HUES6 (cell line): ENCODE data around the gene SLC16A10.

Experiments
- H3K27ac ChIP-seq: 2 replicates; pipeline ENCODE4 v1.7.0; 2013; ENCODE audit warnings: low read depth, mild to moderate bottlenecking, low read length, inconsistent platforms
- H3K27me3 ChIP-seq: 2 replicates; pipeline ENCODE4 v1.6.1; 2013; ENCODE audit warnings: low read length; ENCODE audit not compliant: control insufficient read depth, insufficient read depth
- H3K36me3 ChIP-seq: 2 replicates; pipeline ENCODE4 v1.6.1; 2013; ENCODE audit warnings: low read length; ENCODE audit not compliant: control insufficient read depth, insufficient read depth
- H3K4me1 ChIP-seq: 2 replicates; pipeline ENCODE4 v1.6.1; 2013; ENCODE audit warnings: low read length; ENCODE audit not compliant: control insufficient read depth, insufficient read depth
- H3K4me3 ChIP-seq: 2 replicates; pipeline ENCODE4 v1.5.1; 2013; ENCODE audit warnings: low read depth, low read length
- H3K9ac ChIP-seq: one replicate; pipeline ENCODE4 v1.6.1; 2013; ENCODE audit warnings: mild to moderate bottlenecking, low read length
- H3K9me3 ChIP-seq: 2 replicates; pipeline ENCODE4 v1.6.1; 2013; ENCODE audit warnings: low read depth, low read length; ENCODE audit not compliant: control insufficient read depth, insufficient read depth

The SLC16A10 gene

GRCh38 chr6:111263837-111264236 lies 176.5 kb downstream of the SLC16A10 start:
- peaks cover 3% of the 10 kb centered on the region; the same call in 1 of the 2 replicates for H3K4me1 ChIP-seq

GRCh38 chr6:111265842-111266241 lies 178.5 kb downstream of the SLC16A10 start:
- no peak overlapping the region for H3K4me3 ChIP-seq
- H3K36me3 ChIP-seq, result peaks cover 47% of the 10 kb centered on the region

More at GRCh38 chr6:111263837-111264236, 176.5 kb downstream of the SLC16A10 start:
- Histone ChIP-seq H3K9me3 (no peaks in the 10 kb centered on the region), H3K27me3 (no peaks in the 10 kb centered on the region), H3K4me3 (no peak overlapping the region), H3K36me3 (peaks cover 37% of the 10 kb centered on the region), H3K9ac (no peak overlapping the region), H3K27ac (no peak overlapping the region)

GRCh38 chr6:111266276-111266675 lies 179.0 kb downstream of the SLC16A10 start:
- Histone ChIP-seq H3K36me3 (peaks cover 47% of the 10 kb centered on the region), H3K4me3 (no peak overlapping the region), H3K27me3 (no peaks in the 10 kb centered on the region), H3K27ac (no peak overlapping the region), H3K9ac (no peak overlapping the region), H3K9me3 (no peaks in the 10 kb centered on the region), H3K4me1 (no peaks in the 10 kb centered on the region)

More at GRCh38 chr6:111265842-111266241, 178.5 kb downstream of the SLC16A10 start:
- H3K27ac ChIP-seq, result no peak overlapping the region
- H3K9ac ChIP-seq, result no peak overlapping the region
- no peaks in the 10 kb centered on the region for H3K4me1 ChIP-seq
- no peaks in the 10 kb centered on the region for H3K9me3 ChIP-seq
- H3K27me3 ChIP-seq, result no peaks in the 10 kb centered on the region

- Histone ChIP-seq H3K4me3 (no peak overlapping the region), H3K27ac (no peak overlapping the region), H3K9ac (no peak overlapping the region), H3K36me3 (peaks cover 47% of the 10 kb centered on the region), H3K9me3 (no peaks in the 10 kb centered on the region), H3K27me3 (no peaks in the 10 kb centered on the region), H3K4me1 (no peaks in the 10 kb centered on the region)
Measured at GRCh38 chr6:111267764-111268333, 180.5 kb downstream of the SLC16A10 start.

- Histone ChIP-seq H3K9me3 (no peaks in the 10 kb centered on the region), H3K4me1 (no peaks in the 10 kb centered on the region), H3K9ac (no peak overlapping the region), H3K4me3 (no peak overlapping the region), H3K36me3 (peaks cover 41% of the 10 kb centered on the region), H3K27ac (no peak overlapping the region), H3K27me3 (no peaks in the 10 kb centered on the region)
Measured at GRCh38 chr6:111269401-111269970, 182.2 kb downstream of the SLC16A10 start.

- Histone ChIP-seq H3K36me3 (peaks cover 44% of the 10 kb centered on the region), H3K27ac (no peak overlapping the region), H3K4me3 (no peak overlapping the region), H3K9ac (no peak overlapping the region), H3K4me1 (no peaks in the 10 kb centered on the region), H3K9me3 (peaks cover 2% of the 10 kb centered on the region; the same call in 1 of the 2 replicates), H3K27me3 (no peaks in the 10 kb centered on the region)
Measured at GRCh38 chr6:111270121-111270520, 182.8 kb downstream of the SLC16A10 start.

GRCh38 chr6:111274593-111275217 lies 187.4 kb downstream of the SLC16A10 start:
- Histone ChIP-seq H3K27me3 (no peaks in the 10 kb centered on the region), H3K4me3 (no peak overlapping the region), H3K9ac (no peak overlapping the region), H3K36me3 (peaks cover 53% of the 10 kb centered on the region), H3K27ac (no peak overlapping the region), H3K9me3 (peaks cover 8% of the 10 kb centered on the region; the same call in 1 of the 2 replicates), H3K4me1 (no peaks in the 10 kb centered on the region)

- no peak overlapping the region for H3K27ac ChIP-seq
- no peaks in the 10 kb centered on the region for H3K27me3 ChIP-seq
- H3K9me3 ChIP-seq, result peaks cover 8% of the 10 kb centered on the region; the same call in 1 of the 2 replicates
- no peak overlapping the region for H3K9ac ChIP-seq
- H3K36me3 ChIP-seq, result peaks cover 59% of the 10 kb centered on the region
- no peaks in the 10 kb centered on the region for H3K4me1 ChIP-seq
- no peak overlapping the region for H3K4me3 ChIP-seq
Measured at GRCh38 chr6:111276335-111276734, 189.0 kb downstream of the SLC16A10 start.

- Histone ChIP-seq H3K9me3 (peaks cover 9% of the 10 kb centered on the region; the same call in 1 of the 2 replicates), H3K4me3 (no peak overlapping the region), H3K27ac (no peak overlapping the region)
Measured at GRCh38 chr6:111276736-111277135, 189.4 kb downstream of the SLC16A10 start.

GRCh38 chr6:111277819-111278218 lies 190.5 kb downstream of the SLC16A10 start:
- Histone ChIP-seq H3K27me3 (no peaks in the 10 kb centered on the region), H3K4me1 (no peaks in the 10 kb centered on the region), H3K9me3 (peaks cover 18% of the 10 kb centered on the region), H3K36me3 (peaks cover 62% of the 10 kb centered on the region), H3K9ac (no peak overlapping the region), H3K4me3 (no peak overlapping the region), H3K27ac (no peak overlapping the region)

More at GRCh38 chr6:111276736-111277135, 189.4 kb downstream of the SLC16A10 start:
- peaks cover 59% of the 10 kb centered on the region for H3K36me3 ChIP-seq
- H3K27me3 ChIP-seq, result no peaks in the 10 kb centered on the region
- H3K9ac ChIP-seq, result no peak overlapping the region
- no peaks in the 10 kb centered on the region for H3K4me1 ChIP-seq

- H3K9ac ChIP-seq, result no peak overlapping the region
- no peak overlapping the region for H3K4me3 ChIP-seq
- H3K27me3 ChIP-seq, result no peaks in the 10 kb centered on the region
- H3K4me1 ChIP-seq, result no peaks in the 10 kb centered on the region
- no peak overlapping the region for H3K27ac ChIP-seq
- peaks cover 26% of the 10 kb centered on the region for H3K9me3 ChIP-seq
- peaks cover 70% of the 10 kb centered on the region for H3K36me3 ChIP-seq
Measured at GRCh38 chr6:111278731-111279130, 191.4 kb downstream of the SLC16A10 start.
